Ovary (tissue), 9 donors: Measurements from ENCODE around the gene EML2. TPM values are rescaled to one million over a fixed set of nuclear protein-coding genes. Genes with fewer than 3 reads are reported as not detected.

ENCODE experiments used
- DNase-seq, 5 donors: peaks; one replicate each; pipeline ENCODE4 v3.0.0-alpha.2; 2019 to 2020
- H3K27ac ChIP-seq, 2 donors: fragments of 200-600 bp; one replicate each; pipeline versions ENCODE4 v1.5.1 to v1.8.0; 2019 to 2022
- H3K27me3 ChIP-seq: fragments of 200-600 bp; one replicate; pipeline ENCODE4 v1.8.0; 2022
- H3K36me3 ChIP-seq: fragments of 200-600 bp; sonication (generic); one replicate; pipeline ENCODE4 v1.5.1; 2019
- H3K4me1 ChIP-seq: one replicate; pipeline ENCODE4 v1.8.1; 2013; ENCODE audit warnings: mild to moderate bottlenecking, moderate library complexity; ENCODE audit not compliant: insufficient read depth
- H3K4me3 ChIP-seq: fragments of 200-600 bp; sonication (generic); one replicate; pipeline ENCODE4 v1.5.1; 2017
- H3K9me3 ChIP-seq, 2 donors: fragments of 200-600 bp in 1 of 2; sonication (generic) in 1 of 2; one replicate each; pipeline versions ENCODE4 v1.5.1 to v1.8.1; 2013 to 2019; ENCODE audit warnings: mild to moderate bottlenecking in 1 of 2, moderate library complexity in 1 of 2
- EP300 ChIP-seq: sonication (generic); formaldehyde crosslinking; IDR thresholded peaks from one replicate; pipeline ENCODE4 v1.6.1; 2017; ENCODE audit warnings: antibody characterized with exemption
- POLR2A ChIP-seq: fragments of 450-650 bp; IDR thresholded peaks from one replicate; pipeline ENCODE4 v1.6.1; 2017; ENCODE audit warnings: antibody characterized with exemption, mild to moderate bottlenecking, moderate library complexity
- WGBS, 3 donors: extraction: QIAGEN DNeasy Blood & Tissue Kit in 1 of 3; methylation state at CpG; one replicate each; pipeline versions ENCODE4 v1.1.5 to v1.1.7; 2013 to 2017; 5-methylcytosine and 5-hydroxymethylcytosine counted together
- intact Hi-C, 4 donors: fragments of 100-400 bp; cut with DNase I; formaldehyde crosslinking; loops; one replicate each; pipeline versions ENCODE4 v1.11.0 to v1.15.1; 2022 to 2023
- polyA plus RNA-seq, 2 donors: library from polyadenylated mRNA; stranded (reverse); fragments of 200-250 nt in 1 of 2; fragments of 350-450 nt in 1 of 2; fragmentation: Illumina TruSeq in 1 of 2; extraction: RNeasy Lipid Tissue Mini Kit (QIAGEN cat#74804) in 1 of 2; gene quantifications; one replicate each; pipeline ENCODE4 v1.2.3, GENCODE V29; 2013 to 2014
- total RNA-seq, 7 donors: library from RNA; depleted of rRNA in 2 of 7; stranded (reverse); fragments of >200 nt in 2 of 7; fragmentation: NEBNext Ultra II Directional in 3 of 7; extraction: Animal tissue kit (Norgen Biotek cat#: 25700) in 3 of 7; gene quantifications; one replicate each; pipeline versions ENCODE4 v1.1.0 to v1.2.4, GENCODE V29; 2016 to 2023
- TF ChIP-seq, protein P1 (sequence below), 3 donors: fragments of 450-650 bp in 2 of 3; fragments of 200-600 bp in 1 of 3; IDR thresholded peaks; one replicate each; pipeline versions ENCODE4 v1.5.1 to v1.8.0; 2016 to 2022; ENCODE audit warnings: antibody characterized with exemption in 3 of 3, mild to moderate bottlenecking in 1 of 3
- donor health status: DM: no; HTN: no; CAD: no; lungs with moderate emphysema.
- donor health status: DM: no; HTN: no; CAD: no.
- donor health status: Bipolar disorder and iron deficiency.
- donor health status: DM: yes; HTN: yes; CAD: no.
- donor health status: DM: no; HTN: no; CAD: no.
- donor health status: DM: yes; HTN: yes; CAD: no.

Gene EML2
- total and polyA plus RNA-seq, 9 donors: 9.9 to 25.0 (median 14.4) TPM

- no peaks in the 10 kb centered on the region for H3K4me1 ChIP-seq
- no peak for TF ChIP-seq POLR2A
- TF ChIP-seq, protein P1, sequence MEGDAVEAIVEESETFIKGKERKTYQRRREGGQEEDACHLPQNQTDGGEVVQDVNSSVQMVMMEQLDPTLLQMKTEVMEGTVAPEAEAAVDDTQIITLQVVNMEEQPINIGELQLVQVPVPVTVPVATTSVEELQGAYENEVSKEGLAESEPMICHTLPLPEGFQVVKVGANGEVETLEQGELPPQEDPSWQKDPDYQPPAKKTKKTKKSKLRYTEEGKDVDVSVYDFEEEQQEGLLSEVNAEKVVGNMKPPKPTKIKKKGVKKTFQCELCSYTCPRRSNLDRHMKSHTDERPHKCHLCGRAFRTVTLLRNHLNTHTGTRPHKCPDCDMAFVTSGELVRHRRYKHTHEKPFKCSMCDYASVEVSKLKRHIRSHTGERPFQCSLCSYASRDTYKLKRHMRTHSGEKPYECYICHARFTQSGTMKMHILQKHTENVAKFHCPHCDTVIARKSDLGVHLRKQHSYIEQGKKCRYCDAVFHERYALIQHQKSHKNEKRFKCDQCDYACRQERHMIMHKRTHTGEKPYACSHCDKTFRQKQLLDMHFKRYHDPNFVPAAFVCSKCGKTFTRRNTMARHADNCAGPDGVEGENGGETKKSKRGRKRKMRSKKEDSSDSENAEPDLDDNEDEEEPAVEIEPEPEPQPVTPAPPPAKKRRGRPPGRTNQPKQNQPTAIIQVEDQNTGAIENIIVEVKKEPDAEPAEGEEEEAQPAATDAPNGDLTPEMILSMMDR (IDR thresholded peaks at IDR 0.05): no peak
- TF ChIP-seq EP300: no peak
- no peaks in the 10 kb centered on the region for H3K9me3 ChIP-seq
- H3K27ac ChIP-seq: no peak overlapping the region
- DNase-seq: no peak
- H3K4me3 ChIP-seq: no peak overlapping the region
- no peaks in the 10 kb centered on the region for H3K36me3 ChIP-seq
- 37 to 42% (median 39%) methylated on average over 5 of the region's 5 CpGs for WGBS, 3 donors
- no peaks in the 10 kb centered on the region for H3K27me3 ChIP-seq
- intact Hi-C loops: no loop called here
Measured at GRCh38 chr19:45600340-45600885, 38.8 kb downstream of the EML2 start.

- no peaks in the 10 kb centered on the region for H3K9me3 ChIP-seq
- no peaks in the 10 kb centered on the region for H3K27me3 ChIP-seq
- TF ChIP-seq, protein P1 (IDR thresholded peaks at IDR 0.05): no peak
- TF ChIP-seq EP300: no peak
- no peak for TF ChIP-seq POLR2A
- H3K4me1 ChIP-seq: no peaks in the 10 kb centered on the region
- no peak for DNase-seq
- WGBS, 3 donors: 5 to 11% (median 10%) methylated on average over 13 of the region's 13 CpGs
- no peaks in the 10 kb centered on the region for H3K36me3 ChIP-seq
- no peak overlapping the region for H3K27ac ChIP-seq
- no peak overlapping the region for H3K4me3 ChIP-seq
- intact Hi-C loops: no loop called here
Measured at GRCh38 chr19:45599286-45599685, 39.9 kb downstream of the EML2 start.

- intact Hi-C loops: no loop called here
- DNase-seq: no peak
- Histone ChIP-seq H3K27ac (no peak overlapping the region), H3K4me3 (no peak overlapping the region), H3K27me3 (no peaks in the 10 kb centered on the region), H3K9me3 (no peaks in the 10 kb centered on the region), H3K4me1 (no peaks in the 10 kb centered on the region), H3K36me3 (no peaks in the 10 kb centered on the region)
- WGBS, 3 donors: 4 to 10% (median 4%) methylated on average over 22 of the region's 22 CpGs
- TF ChIP-seq EP300: no peak
- TF ChIP-seq POLR2A: no peak
- TF ChIP-seq, protein P1 (IDR thresholded peaks at IDR 0.05): no peak
Measured at GRCh38 chr19:45598267-45599001, 40.8 kb downstream of the EML2 start.

DNA sequence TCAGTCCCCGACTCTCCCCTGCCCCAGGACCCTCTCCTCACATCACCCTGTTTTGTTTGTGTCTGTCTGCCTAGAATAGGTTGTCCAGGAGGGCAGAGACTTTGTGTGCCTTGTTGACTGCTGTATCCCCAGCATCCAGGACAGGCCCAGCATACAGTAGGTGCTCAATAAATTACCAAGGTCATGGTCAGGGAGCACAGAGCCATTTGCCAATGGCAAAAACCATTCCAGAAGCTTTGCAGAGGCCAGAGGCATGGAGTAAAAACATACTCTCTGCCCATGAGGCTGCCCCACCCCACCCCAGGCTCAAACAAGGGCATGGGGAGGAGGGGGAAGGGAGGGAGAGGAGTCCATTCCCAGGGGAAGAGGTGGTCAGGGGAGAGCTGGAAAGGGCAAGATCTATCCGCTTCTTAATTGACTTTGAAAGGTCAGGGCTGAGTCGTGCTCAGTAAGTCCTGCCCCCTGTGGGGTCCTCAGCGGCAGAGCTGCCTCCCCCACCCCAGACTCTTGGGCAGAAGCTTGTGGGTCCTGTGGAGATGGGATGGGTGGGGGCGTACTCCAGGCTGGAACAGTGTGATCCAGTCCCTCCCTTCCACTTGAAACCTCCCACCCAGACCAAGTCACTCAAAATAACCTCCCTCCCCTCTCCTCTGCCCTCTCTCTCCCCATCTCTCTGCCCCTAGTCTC is 41.6 kb downstream of the EML2 start:
- 6 to 18% (median 15%) methylated on average over 4 to 5 of the region's 5 CpGs for WGBS, 3 donors
- H3K27ac ChIP-seq: no peak overlapping the region
- H3K36me3 ChIP-seq: no peaks in the 10 kb centered on the region
- no peak for DNase-seq
- H3K4me1 ChIP-seq: no peaks in the 10 kb centered on the region
- no peak overlapping the region for H3K4me3 ChIP-seq
- H3K9me3 ChIP-seq: no peaks in the 10 kb centered on the region
- H3K27me3 ChIP-seq: no peaks in the 10 kb centered on the region
- intact Hi-C loops: no loop called here
- no peak for TF ChIP-seq POLR2A
- no peak for TF ChIP-seq EP300
- TF ChIP-seq, protein P1 (IDR thresholded peaks at IDR 0.05): no peak
